HG02943 (cell line): ENCODE measurements around the gene BDH2.
A peak's percentile ranks its signal among the peaks of the same experiment; 100 is the strongest.

Source experiments
- ATAC-seq: cut with Tn5 transposase; IDR thresholded peaks from one replicate; pipeline ENCODE4 v1.9.1; 2021; ENCODE audit warnings: mild to moderate bottlenecking, low read depth, moderate library complexity; ENCODE audit not compliant: unreplicated experiment

Gene BDH2

DNA sequence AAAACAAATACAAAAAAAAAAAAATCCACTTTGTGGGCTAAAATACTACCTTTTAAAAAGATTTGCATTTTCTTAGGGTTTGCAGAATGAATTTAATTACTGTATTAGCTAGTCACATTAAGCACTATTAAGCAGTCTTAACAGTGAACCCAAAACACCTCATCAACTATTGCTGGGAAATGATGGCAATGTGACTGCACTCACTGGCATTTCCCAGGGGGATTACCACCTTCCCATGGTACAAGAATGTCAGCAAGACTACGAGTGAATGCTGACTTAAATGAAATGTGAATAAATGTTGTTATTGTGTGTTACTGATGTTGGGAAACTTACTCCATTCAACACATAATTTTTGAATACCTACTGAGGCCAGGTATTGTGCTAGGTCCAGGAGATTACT is 13.1 kb downstream of the BDH2 start:
- ATAC-seq, result no peak

DNA sequence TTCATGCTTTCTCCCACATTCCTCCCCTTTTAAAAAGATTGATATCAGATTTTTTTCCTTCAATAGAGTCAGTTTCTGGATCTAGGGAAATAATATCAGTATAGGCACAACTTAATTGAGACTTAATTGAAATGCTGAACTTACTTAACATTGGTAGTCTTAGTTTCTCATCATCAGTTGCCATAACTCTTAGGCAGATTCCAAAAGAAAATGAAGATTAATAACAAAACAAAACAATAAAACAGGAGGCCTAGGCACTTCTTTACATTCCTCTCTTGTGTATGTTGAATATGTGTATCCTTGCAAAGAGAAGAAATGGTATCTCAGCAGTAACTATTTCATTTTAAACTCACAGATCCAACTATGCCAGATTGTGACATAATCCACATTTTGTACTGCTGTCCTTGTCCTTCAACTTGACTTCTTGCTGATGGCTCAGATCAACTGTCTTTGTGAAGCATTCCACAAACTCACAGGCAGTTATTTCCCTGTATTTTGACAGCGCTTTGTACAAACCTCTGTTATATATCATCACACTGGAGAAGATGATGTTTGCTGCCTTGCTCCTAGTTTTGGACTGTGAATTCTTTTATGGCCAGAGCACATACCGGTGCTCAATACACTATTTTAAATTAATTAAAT is 14.0 kb downstream of the BDH2 start:
- no peak for ATAC-seq

DNA sequence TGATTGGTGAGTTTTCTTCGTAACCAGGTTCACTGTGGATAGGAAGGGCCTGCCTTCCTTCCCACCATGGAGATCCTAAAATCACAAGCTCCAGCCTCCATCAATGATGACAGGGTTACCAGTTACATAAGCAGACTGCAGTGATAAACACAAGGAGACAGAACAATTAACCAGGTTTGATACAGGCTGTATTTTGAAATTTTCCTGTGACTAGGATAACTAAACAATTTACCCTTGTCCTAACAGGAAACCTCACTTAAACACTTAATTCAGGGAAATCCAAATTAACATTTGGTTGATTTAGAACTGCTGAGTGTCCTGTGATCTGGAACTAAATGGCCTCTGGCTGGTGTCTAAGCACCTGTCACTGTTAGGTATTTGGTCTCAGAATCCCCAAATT is 20.0 kb downstream of the BDH2 start:
- ATAC-seq, result no peak

DNA sequence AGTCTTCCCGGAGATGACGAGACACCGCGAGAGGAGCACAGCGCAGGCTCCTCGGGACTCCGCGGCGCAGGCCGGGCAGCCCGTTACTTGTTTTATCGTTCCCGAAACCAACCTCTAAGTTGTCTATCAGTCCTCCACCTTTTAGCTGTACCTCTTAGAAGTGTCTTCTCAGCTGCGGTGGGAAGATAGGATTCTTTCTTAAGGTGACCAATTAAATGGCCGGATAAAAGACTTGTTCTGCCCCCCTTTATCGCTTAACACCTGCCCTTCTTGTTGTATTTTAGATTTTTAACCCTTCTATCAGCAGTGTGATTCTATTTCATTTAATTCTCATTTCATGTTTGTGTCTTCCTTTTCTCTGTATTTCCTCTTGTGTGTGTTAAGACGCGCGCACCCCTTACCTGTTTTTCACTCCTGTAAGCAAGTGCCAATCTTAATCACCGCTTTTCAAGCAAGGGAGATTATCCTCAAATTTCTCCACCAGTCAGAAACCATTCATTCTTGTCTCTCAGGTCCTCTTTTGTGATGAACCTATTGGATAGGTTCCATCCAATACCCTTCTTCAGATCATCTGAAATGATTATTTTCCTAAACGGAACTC is 22.8 kb downstream of the BDH2 start, which contains the start of gene SLC9B2:
Gene SLC9B2 (minus strand): TSS at position 15 of the 601 bp plus-strand sequence. CDS start 9,211 bp downstream, outside the sequence.
- peak; percentile 46 for ATAC-seq

DNA sequence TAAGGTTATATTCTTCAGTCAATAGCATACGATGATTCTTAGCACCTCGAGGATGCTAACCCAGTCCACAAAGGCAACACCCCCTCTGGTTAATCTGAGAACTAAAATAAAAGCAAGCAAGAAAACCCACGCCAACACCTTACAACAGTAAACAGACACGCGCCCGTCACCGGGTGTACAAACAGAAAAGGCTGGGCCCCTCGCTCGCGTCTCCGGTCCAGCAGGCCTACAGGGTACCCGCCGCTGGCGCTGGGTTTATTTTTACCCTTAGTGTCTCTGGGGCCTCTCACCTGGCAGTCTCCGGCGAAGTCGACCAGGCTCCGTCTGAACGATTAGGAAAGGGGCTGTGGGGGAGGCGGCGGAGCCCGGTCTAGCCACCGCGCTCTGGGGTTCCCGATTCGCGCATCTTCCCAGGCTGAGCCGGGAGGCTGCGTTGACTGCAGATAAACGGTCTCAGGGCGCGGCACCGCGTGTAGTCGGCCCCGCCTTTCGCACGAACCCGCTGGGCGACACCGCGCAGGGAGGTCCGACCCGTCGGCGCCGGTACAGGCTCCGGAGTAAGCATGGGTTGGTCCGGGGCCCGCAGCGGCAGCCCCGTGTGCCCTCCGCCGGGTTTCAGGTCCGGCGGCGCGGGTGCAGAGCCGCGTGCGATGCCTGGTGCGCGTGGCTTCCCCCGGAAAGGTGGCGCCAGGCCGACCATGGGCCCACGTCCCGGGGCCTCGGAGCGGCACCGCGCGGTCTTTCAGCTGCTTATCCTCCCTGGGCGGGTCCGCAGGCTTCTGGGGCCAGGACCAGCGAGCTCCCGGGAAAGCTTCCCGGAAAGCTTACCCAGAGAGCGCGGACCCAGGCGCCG is 23.5 kb downstream of the BDH2 start:
- ATAC-seq, result peak; percentile 53

DNA sequence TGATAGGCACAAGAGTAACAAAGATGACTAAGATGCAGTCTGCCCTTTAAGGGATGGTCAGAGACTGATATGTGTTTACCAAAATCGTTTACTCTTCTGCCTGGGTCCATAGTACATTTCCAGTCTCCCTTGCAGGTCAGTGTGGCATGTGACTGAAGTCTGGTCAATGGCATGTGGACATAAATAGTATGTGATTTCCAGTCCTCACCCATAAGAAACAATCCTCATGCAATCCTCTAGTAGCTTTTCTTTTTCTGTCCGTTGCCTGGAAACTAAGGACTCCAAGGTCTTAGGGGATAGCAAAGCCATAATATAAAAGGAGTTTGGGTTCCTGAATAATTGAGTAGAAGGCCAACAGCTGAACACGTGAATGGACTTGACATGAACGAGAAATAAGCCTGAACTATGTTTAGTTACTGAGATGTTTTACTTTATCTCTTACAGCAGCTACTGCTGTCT is 24.2 kb downstream of the BDH2 start:
- peak; percentile 4 for ATAC-seq

DNA sequence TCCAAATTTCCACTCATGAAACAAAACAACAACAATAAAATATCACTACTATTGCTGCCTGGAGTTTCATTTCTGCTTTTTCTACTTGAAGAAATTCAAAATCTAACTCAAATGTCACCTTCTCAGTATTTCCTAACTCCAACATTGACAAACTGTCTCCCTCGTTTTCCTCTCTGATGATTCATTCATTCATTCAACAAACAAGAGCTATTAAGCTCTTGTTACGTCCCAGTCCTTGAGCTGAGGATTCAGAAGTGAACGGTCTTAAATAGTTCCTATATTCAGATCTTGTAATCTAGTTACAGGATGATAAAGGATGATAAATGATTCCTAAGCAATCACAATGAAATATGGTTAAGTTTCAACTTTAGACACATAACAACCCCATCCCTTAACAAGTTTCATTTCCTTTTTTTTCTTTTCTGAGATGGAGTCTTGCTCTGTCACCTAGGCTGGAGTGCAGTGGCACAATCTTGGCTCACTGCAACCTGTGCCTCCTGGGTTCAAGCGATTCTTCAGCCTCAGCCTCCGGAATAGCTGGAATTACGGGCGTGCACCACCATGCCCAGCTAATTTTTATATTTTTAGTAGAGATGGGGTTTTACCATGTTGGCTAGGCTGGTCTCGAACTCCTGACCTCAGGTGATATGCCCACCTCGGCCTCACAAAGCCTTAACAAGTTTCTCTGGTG is 24.7 kb downstream of the BDH2 start:
- peak; percentile 32 for ATAC-seq

DNA sequence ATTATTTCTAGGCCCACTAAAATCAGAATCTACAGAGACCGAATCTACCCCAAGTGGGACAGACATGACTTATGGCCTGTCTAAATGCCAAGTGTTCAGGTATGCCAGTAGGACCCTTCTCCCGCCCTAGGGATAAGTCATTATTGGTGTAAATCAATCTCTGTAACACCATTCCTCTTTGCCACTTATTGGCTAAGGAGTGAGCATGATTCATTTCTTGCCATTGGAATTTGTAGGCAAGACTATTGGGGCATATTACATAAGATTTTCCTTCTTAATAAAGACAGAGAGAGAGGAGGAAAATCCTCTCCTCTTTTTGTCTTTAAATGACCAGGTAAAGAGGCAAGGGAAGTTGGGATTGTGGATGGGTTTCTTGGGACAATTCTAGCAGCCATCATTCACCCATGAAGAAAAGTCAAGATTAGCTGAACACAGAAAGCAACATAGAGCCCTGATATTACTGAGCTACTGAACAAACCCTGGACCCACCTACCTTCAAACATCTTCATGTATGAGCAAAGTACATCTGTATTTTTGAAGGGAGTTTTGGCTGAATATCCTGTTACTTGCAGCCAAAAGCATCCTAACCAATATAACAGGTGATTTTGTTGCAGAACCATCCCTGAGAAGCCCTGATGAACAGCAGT is 25.7 kb downstream of the BDH2 start:
- no peak for ATAC-seq

DNA sequence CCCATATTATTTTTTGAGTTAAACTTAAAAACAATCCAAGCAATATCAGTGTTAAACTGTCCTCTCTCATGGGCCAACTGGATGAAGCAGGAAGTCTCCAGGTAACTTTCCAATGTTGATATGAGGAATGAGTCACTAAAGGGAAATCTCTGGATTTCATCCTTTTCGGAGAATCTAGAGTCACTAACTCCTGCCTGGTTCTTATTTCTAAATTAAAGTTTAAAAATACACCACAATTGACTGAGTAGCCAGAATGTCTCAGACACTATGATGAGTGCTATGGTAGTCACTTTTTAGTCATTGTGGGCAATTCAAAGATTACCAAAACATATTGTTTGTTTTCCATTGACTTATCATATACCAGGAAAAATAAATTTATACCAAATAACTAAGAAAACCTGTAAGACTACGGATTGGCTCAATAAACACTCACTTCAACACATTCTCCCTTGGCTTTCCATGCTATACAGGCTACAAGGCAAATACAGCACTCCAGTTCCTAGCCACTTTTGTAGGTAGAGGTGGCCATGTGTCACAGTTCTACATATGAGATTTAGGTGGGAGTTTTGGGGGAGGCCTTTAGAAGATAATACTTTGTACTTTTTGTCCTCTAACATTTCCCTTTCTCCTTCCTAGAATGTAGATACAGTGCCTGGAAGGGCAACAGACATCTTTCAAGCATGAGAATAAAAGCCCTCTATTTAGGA is 31.6 kb downstream of the BDH2 start:
- ATAC-seq, result no peak

DNA sequence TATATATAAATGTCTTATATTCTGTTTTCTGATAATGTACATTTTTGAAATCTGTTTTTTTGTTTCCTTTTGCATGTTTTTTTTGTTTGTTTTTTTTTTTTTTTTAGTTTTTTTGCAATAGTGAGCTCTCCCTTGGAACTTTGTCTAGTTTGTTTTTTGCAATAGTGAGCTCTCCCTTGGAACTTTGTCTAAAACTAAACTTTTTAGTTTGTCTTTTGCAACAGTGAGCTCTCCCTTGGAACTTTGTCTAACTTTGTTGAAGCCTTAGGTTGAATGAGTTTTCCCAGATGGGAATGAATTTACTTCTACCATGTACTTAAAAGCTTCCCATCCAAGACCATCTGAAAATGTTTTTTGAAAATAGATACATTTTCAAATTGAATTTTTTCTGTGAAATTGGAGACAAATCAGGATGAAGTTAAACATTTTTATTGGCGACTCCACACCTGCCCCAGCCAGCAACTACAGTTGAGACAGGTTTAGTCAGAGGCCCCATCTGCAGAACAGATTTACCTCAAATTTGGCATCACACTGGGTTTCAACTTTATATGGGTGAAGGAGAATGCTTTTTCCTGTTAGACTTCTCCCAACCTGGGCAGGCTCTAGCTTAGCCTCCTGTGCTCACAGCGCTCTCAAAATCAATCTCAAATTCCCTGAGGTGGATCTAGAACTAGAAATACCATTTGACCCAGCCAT is 39.0 kb downstream of the BDH2 start:
- ATAC-seq, result no peak

DNA sequence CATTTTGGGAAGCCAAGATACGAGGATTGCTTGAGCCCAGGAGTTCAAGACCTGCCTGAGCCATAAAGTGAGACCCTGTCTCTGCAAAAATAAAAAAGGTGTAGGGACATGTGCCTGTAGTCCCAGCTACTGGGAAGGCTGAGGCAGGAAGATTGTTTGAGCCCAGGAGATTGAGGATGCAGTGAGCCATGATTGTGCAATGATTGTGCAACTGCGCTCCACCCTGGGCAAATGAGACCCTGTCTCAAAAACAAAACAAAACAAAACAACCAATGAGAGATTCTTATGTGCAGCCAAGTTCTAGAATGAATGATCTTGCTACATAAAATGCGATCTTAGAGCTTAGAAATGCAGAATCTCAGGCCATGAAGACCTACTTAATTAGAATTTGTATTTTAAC is 45.6 kb downstream of the BDH2 start:
- ATAC-seq, result no peak

DNA sequence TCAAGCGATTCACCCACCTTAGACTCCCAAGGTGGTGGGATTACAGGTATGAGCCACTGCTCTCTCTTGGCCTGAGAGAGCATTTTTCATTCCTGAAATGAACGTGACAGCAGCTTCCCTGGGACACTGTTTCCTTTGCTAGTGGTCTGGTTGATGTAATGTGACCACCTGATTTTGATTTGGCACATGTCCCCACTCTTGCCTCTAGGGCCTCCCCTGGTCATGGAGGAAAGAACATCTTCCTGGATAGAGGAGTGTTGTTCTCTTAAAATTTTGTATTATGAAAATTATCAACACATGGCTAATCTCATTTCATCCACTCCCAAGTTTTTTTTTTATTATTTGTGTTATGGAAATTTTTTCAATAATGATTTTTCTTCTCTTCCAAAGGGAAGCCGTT is 46.9 kb downstream of the BDH2 start:
- ATAC-seq, result no peak

DNA sequence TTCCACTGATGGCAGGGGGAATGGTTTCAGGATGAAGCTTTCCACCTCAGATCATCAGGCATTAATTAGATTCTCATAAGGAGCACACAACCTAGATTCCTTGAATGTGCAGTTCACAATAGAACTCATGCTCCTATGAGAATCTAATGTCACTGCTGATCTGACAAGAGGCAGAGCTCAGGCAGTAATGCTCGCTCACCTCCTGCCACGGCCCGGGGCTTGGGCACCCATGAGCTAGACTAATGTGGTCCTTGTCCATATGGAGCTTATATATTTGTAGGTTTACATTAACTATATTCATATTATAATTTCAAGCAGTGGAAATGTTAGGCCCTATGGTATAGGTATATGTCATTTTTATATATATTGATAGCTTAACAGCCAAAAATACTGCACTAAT is 47.5 kb downstream of the BDH2 start:
- ATAC-seq, result no peak

DNA sequence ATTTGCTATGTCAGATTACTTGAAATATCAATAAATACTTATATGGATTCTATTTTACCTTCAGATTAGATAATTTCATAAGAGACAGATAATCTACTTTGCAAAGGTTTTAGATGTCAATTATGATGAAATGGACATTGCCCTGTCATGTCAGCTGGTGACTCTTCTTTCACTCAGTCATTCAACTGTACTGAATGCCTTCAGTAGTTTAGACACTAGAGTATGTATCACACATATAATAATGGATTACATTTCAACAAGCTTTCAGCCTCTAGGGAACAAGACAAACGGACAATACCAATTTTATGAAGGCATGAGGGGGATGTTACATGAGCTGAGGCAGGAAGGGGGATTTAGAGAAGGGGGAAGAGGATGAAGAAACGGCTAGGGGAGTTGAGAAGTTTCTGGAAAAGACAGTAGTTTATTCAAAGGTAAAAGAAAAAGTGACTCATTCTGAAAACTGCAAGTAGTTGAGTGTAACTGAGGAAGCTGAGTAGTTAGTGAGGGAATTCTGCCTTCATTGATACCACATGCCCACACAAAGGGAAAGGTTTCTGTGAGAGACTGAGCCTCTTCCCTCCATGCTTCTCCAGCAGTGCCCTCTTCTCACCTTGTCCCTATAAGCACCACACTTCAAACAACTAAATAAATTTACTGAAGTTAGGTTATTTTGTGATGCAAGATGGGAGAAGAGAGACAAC is 48.7 kb downstream of the BDH2 start:
- ATAC-seq, result no peak

DNA sequence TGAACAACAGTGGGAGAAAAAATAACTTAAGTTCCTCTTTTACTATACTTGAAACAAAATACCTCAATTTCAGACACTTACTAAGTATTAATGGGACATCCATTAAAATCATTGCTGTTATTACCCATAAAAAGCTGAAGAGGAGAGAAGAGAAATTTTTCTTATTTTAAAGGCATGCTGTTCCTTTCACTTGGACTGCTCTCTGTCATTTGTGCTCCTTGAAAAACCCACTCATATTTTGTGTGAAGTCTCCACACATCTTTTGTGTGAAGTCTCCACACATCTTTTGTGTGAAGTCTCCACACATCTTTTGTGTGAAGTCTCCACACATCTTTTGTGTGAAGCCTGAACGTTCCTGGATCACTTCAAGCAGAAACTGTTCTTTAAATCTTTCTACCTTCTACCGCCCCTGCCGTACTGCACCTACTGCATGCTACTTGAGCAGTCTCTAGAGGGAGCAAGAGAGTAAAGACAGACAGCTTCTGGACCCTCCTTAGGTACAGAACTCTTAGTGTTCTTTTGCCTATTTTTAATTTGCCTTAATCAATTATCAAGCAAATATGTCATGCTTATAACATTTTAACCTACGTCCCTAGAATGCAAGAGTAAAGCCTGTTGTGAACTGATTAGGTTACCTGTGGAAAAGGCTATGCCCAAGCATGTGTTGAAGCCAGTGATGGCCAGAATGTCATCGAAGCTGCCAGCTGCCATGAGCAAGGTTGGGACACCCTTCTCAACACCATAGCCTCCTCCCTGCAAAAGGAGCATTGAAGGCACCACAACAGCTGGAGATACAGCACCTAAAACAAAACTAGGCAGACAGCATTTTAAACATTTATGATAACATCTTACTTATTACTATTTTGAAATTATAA is 53.0 kb downstream of the BDH2 start:
- peak; percentile 98 for ATAC-seq

DNA sequence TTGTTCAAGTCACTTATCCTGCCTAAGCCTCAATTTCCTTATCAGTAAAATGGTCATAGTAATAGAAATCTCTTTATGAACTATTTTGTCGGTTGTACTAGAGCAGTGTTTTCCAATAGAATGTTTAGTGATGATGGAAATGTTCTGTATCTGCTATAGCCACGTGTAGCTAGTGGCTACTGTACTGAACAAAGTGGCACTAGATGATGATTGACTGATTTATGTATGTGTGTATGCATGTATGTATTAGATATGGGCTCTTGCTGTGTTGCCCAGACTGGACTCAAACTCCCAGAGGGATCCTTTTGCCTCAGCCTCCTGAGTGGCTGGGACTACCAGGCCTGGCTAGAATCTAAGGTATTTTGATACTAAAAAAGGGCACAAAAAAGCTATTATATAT is 55.5 kb downstream of the BDH2 start:
- ATAC-seq, result no peak

DNA sequence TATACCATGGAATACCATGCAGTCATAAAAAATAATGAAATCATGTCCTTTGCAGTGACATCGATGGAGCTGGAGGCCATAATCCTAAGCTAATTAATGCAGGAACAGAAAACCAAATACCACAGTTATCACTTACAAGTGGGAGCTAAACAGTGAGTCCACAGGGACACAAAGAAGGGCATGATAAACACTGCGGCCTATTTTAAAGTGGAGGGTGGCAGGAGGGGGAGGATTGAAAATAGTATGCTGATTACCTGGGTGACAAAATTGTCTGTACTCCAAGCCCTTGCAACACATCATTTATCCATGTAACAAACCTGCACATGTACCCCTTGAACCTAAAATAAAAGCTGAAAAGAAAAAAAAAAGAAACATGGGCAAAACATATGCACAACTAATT is 63.5 kb downstream of the BDH2 start:
- ATAC-seq, result no peak

DNA sequence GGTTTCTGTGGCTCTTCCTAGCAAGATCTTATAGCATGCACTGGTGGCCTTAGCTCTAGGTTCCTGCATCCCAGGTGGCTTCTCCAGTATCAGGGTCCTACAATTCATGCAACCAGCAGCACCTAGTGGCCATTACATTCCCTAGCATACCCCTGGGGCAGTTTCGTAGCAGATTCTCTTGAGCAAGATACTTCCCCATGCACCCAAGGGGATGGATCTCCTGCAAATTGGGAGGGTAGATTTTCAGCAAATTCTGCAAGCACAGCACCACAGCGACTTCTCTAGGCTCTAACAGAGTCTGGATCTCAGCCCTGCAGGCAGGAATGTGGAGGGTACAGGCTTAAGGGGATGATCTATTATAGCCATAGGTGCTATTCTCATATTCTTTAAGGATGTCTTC is 67.1 kb downstream of the BDH2 start:
- peak; percentile 77 for ATAC-seq
